GM12873 (cell line): ENCODE results near the gene SEZ6L2.

Experiments
- CTCF ChIP-seq: IDR thresholded peaks from 2 replicates; pipeline ENCODE4 v1.5.1; 2012; ENCODE audit warnings: low read depth, mild to moderate bottlenecking, moderate library complexity, low read length, control low read depth; ENCODE audit not compliant: insufficient read depth; ENCODE audit errors: missing control alignments

The SEZ6L2 gene

GRCh38 chr16:29893553-29893952, 5.8 kb downstream of the SEZ6L2 start:
- no peak for TF ChIP-seq CTCF

- TF ChIP-seq CTCF, result no peak
Measured at GRCh38 chr16:29892458-29892813, 6.9 kb downstream of the SEZ6L2 start.

DNA sequence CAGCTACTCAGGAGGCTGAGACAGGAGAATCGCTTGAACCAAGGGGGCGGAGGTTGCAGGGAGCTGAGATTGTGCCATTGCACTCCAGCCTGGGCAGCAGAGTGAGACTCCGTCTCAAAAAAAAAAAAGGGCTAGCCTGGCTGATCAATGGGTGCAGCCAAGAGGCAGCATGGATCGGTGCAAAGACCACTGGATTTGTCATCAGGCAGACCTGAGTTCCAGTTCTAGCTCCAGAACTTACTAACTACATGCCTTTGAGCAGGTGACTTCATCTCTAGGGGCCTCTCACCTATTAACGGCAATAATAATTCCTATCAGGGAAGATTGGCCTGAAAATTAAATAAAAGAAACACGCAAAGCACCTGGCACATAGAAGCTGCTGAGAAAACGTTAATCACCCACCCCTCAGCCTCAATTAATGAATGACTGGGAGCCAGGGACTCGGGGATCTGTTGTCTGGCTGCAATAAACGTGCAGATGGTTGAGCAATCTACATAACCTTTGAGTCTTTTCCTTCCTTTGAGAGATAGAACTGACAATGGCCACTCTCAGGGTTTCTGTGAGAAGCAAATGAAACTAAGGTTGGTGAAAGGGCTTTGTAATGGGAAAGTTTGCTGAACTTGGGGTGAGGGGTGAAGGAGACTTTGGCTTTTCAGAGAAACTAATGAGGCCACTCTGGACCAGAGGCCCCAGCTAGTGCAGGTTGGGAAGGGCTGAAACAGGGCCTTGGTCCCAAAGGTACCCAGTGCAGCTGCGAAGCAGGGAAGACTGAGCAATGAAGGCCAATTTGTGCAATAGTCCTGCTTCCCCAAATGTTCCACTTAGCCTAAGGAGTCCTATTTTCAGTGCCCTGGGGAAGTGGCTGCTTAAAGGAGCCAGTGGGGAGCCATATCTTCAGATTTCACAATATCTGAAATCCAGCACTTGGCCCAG, 7.6 kb downstream of the SEZ6L2 start:
- TF ChIP-seq CTCF, result no peak

DNA sequence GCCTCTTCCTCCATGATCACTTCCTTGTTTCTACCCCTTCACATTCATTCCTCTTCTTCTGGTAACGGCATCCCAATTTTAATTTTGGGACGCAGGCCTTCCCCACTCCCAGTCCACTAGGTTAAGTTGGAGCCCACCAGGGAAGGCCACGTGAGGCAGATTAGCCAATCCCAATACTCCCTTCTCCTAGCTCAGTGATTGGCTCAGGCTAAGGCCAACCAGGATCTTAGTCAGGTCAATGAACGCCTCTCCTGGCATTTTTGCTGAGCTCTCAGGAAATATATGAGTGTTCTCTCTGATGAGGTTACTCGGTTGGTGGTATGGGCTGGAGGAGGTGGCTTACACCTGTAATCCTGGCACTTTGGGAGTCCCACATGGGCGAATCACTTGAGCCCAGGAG, 15.4 kb downstream of the SEZ6L2 start:
- TF ChIP-seq CTCF, result no peak

DNA sequence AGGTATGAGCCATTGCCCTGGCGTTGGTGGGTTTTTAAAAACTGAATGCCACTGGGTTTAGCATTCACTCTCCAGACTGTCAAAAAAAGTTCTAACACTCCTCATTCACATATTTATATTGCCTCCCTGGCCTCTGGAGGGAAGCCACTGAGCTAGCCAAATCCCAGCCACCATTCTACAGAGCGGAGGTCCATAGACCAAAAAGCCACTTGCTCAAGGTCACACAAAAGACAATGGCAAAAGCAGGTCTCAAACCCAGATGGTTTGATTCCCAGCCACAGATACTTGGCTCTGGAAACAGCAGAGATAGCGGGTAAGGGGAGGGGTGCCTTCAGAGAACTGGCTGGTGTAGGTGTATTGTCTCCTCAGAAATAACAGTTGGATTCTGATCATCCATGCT, 18.3 kb downstream of the SEZ6L2 start:
- TF ChIP-seq CTCF, result no peak

- TF ChIP-seq CTCF, result no peak
Measured at GRCh38 chr16:29878172-29878571, 21.2 kb downstream of the SEZ6L2 start.

- no peak for TF ChIP-seq CTCF
Measured at GRCh38 chr16:29877266-29877961, 21.9 kb downstream of the SEZ6L2 start.
